HG03025 (cell line): ENCODE results near the gene F7.
"Not testable (repeated sequence)": the region's sequence is repeated elsewhere in the genome, so short reads cannot be mapped to it uniquely, and the experiment has no call there.

Experiments used
- ATAC-seq: cut with Tn5 transposase; IDR thresholded peaks from one replicate; pipeline ENCODE4 v1.9.1; 2021; ENCODE audit warnings: mild to moderate bottlenecking, moderate library complexity; ENCODE audit not compliant: unreplicated experiment, low FRiP score

F7 gene

GRCh38 chr13:113098162-113098732 is 7.3 kb upstream of the F7 start:
- no peak for ATAC-seq

- no peak for ATAC-seq
Observed at GRCh38 chr13:113099142-113099541, 6.4 kb upstream of the F7 start.

DNA sequence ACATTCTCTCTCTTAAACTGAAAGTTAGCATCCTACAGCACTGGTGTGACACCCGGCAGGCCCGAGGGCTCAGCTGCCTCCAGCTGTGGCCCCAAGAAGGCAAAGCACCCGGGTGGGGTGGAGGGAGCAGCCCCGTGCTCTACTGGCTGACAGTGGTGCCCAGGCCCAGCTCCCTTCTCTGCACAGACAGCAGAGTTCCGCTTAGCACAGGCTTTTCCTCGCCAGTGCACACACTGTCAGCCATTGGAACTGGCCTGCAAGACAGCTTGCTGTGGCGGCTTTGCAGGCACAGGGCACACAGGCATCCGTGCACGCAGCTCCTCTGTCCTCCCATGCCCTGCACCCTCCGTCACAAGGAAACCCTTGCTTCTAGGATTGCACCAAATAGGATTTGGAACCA is 3.3 kb upstream of the F7 start:
- ATAC-seq, result not testable (repeated sequence)

DNA sequence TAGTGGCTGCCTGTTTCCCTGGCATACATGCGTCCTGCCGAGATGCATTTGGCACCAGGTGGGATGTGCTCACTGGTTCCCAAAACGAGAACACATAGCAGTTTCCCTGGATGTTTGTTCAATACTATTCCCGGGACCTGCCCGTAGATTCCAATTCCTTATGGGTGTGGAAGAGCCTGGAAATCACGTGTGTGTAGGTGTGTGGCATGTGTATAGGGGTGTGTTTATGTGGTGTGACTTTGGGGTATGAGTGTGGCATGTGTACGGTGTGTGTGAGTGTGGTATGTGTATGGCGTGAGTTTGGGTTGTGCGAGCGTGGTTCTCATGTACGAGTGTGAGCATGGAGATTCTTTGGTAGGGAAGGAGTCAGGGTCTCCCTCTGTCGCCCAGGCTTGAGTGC is 2.9 kb upstream of the F7 start:
- no peak for ATAC-seq

GRCh38 chr13:113103646-113104045 is 1.9 kb upstream of the F7 start:
- ATAC-seq, result no peak

GRCh38 chr13:113105921-113106452 is 396 bp downstream of the F7 start:
- ATAC-seq, result no peak

GRCh38 chr13:113106711-113107351 is 1.2 kb downstream of the F7 start:
- no peak for ATAC-seq

- not testable (repeated sequence) for ATAC-seq
Observed at GRCh38 chr13:113108521-113108920, 2.9 kb downstream of the F7 start.

DNA sequence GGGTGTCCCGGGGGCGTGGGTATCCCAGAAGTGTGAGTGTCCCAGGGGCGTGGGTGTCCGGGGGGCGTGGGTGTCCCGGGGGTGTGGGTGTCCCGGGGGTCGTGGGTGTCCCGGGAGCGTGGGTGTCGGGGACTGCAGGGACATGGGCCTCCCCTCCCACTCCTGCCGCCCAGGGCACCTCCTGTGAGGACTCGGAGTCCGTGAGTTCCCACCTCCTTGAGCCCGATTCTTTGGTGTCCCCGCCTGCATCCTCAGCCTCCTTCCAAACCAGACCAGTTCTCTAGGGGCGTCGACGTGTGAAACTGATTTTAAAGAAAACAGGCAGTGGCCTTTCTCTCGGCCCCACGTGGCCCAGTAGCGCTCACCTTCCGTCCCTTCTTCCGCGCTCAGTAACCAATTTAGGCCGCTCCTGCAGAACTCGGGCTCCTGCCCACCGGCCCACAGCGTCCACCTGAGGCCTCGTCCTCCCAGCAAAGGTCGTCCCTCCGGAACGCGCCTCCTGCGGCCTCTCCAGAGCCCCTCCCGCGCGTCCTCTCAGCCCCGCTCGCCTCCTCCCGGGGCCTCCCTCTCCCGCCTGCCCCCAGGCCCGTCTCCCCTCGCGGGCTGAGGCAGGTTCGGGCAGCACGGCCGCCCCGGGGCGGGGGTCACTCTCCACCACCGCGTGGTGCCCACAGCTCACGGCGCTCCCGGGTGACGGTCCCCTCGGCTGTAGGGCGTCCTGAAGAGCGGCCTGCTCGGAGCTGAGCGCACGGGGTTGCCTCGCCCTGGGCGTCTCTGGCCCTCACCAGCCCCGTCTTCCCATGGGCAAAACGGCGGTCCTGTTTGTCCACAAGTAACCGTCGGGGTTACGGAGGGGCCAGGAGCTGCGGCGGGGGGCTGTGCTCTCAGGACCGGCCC is 3.8 kb downstream of the F7 start:
- ATAC-seq, result no peak

DNA sequence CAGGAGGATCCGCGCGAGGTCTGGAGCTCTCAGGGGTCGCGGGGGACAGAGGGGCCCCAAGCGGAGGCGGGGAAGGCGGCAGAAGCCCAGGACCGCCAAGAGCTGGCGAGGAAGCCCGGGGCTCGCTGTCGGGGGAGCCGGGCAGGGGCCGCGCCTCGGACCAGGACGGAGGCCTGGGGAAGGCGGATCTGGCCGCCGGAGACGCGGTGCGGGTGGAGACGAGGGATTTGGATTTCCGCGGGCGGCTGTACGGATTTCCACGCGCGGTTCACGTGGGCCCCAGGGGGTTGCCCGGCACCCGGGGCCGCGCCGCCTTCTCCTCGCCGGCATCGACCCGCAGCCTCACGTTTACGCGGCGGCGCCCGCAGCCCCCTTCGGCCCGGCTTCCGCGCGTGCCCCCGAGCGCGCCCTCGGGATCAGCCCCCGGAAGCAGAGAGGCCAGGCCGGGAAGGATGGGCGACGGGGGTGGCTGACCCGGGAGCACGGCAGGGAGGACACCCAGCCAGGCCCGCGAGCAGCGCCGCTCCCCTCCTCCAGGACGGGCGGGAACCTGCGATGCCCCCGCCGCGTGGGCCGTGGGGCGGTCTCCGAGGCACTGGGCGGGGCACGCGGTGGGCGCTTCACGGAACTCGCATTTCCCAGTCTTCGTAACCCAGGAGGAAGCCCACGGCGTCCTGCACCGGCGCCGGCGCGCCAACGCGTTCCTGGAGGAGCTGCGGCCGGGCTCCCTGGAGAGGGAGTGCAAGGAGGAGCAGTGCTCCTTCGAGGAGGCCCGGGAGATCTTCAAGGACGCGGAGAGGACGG is 4.7 kb downstream of the F7 start:
- no peak for ATAC-seq

GRCh38 chr13:113110852-113111315 is 5.3 kb downstream of the F7 start:
- no peak for ATAC-seq

- ATAC-seq, result not testable (repeated sequence)
Observed at GRCh38 chr13:113111821-113112220, 6.2 kb downstream of the F7 start.

GRCh38 chr13:113112475-113112874 is 6.9 kb downstream of the F7 start:
- ATAC-seq, result not testable (repeated sequence)

- ATAC-seq, result no peak
Observed at GRCh38 chr13:113112893-113113845, 7.6 kb downstream of the F7 start.

- no peak for ATAC-seq
Observed at GRCh38 chr13:113113846-113114271, 8.3 kb downstream of the F7 start.

- no peak for ATAC-seq
Observed at GRCh38 chr13:113114511-113115362, 9.1 kb downstream of the F7 start.

- no peak for ATAC-seq
Observed at GRCh38 chr13:113115363-113116205, 10.0 kb downstream of the F7 start.
